Activated T-cell treated with anti-CD3 and anti-CD28 coated beads, Interleukin-2, amount 50 U/mL, for 72 hours (primary cell): Measurements from ENCODE around the gene DNAAF3. TPM values are rescaled to one million over a fixed set of nuclear protein-coding genes. Genes with fewer than 3 reads are reported as not detected.
"Not testable (repeated sequence)": the region's sequence is repeated elsewhere in the genome, so short reads cannot be mapped to it uniquely, and the experiment has no call there.

Experiments used
- ATAC-seq, 2 donors: fragments of 150-1000 bp; cut with Tn5 transposase; replicated peaks in 1 of 2; 2 replicates each; pipeline ENCODE4 v1.10.0; 2021; ENCODE audit warnings: moderate library complexity in 2 of 2, mild to moderate bottlenecking in 1 of 2
- DNase-seq, 2 donors: peaks; one replicate each; pipeline ENCODE4 v3.0.0; 2021 to 2022; ENCODE audit warnings: mixed read lengths in 1 of 2
- H3K27ac Mint-ChIP-seq: one replicate; pipeline ENCODE4 v1.8.0; 2022; ENCODE audit warnings: mild to moderate bottlenecking, moderate library complexity, mixed read lengths
- H3K27me3 Mint-ChIP-seq: one replicate; pipeline ENCODE4 v1.8.0; 2022; ENCODE audit warnings: low read depth, mixed read lengths
- H3K36me3 Mint-ChIP-seq, 2 donors: one replicate each; pipeline ENCODE4 v1.8.0; 2022; ENCODE audit warnings: mixed read lengths in 2 of 2, mild to moderate bottlenecking in 1 of 2; ENCODE audit not compliant: insufficient read depth in 2 of 2
- H3K4me1 Mint-ChIP-seq: one replicate; pipeline ENCODE4 v1.8.0; 2022; ENCODE audit warnings: low read depth, mixed read lengths
- H3K4me3 Mint-ChIP-seq, 2 donors: one replicate each; pipeline ENCODE4 v1.8.0; 2022; ENCODE audit warnings: mild to moderate bottlenecking in 2 of 2, mixed read lengths in 2 of 2, moderate library complexity in 2 of 2
- H3K9me3 Mint-ChIP-seq, 2 donors: one replicate each; pipeline ENCODE4 v1.8.0; 2022; ENCODE audit warnings: mixed read lengths in 2 of 2
- total RNA-seq, 2 donors: library from RNA; stranded (reverse); gene quantifications; one replicate each; pipeline ENCODE4 v1.2.3, GENCODE V29; 2022

Gene DNAAF3
- total RNA-seq, 2 donors from 2014 or later, result 0.46 TPM

DNA sequence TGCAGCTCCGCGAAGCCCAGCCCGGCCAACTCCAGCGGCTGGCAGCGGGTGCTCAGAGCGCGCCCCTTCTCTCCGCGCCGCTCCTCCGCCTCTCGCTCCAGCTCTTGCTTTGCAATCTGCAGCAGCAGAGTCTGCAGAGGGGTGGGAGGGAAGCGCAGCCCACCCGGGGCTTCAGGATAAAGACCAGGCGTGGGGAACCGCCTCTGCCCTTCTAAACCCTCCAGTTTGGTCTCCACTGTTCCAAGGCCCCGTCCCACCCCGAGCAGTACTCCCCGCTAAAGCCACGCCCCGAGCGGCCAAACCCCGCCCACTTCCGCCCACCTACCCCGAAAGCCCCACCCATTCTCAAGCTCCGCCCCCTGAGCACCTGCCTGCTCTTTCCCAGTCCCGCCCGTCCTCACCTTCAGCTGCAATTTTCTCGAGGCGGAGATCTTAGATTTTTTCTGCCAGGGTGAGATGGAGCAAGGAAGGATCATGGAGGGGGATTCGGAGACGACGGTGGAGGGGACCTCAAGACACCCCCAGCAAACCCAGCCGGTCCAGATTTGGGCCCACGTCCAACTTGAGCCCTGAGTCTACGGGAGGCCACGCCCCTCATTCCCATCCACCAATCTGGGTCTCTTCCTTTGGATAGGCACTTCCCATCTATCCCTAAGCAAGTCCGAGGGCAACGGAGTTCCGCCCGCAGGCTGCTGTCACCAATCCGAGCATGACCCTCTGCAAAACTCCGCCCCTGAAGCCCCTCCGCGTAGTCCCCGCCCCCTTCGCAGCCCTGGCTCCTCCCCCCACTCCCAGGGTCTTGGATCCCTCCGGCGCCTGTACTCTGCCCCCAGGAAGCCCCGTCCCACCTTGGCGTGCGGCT, 10.0 kb downstream of the DNAAF3 start:
- Mint-ChIP-seq H3K4me1 (peaks cover 26% of the 10 kb centered on the region), H3K9me3 (peaks cover 6 to 9% of the 10 kb centered on the region in 2 donors), H3K36me3 (peaks cover 8 to 9% of the 10 kb centered on the region in 2 donors), H3K4me3 (peak overlapping the region; percentile 14 to 74), H3K27ac (no peak overlapping the region), H3K27me3 (peaks cover 36% of the 10 kb centered on the region)
- ATAC-seq (peak in 1 of 2 donors; percentile 8), DNase-seq (peak; percentile 48)

GRCh38 chr19:55155784-55156183, 10.6 kb downstream of the DNAAF3 start:
- not testable (repeated sequence) for H3K27ac Mint-ChIP-seq, H3K9me3 Mint-ChIP-seq, ATAC-seq, H3K36me3 Mint-ChIP-seq, DNase-seq
- peak overlapping the region in 1 of 2 donors; percentile 74 for H3K4me3 Mint-ChIP-seq
- peaks cover 29% of the 10 kb centered on the region for H3K4me1 Mint-ChIP-seq
- H3K27me3 Mint-ChIP-seq, result peaks cover 35% of the 10 kb centered on the region

GRCh38 chr19:55153652-55154264, 12.7 kb downstream of the DNAAF3 start:
- Mint-ChIP-seq H3K27ac (no peak overlapping the region), H3K4me3 (no peak overlapping the region), H3K4me1 (peaks cover 21% of the 10 kb centered on the region), H3K27me3 (peaks cover 26% of the 10 kb centered on the region), H3K9me3 (peaks cover 6 to 9% of the 10 kb centered on the region in 2 donors), H3K36me3 (peaks cover 8 to 9% of the 10 kb centered on the region in 2 donors)
- ATAC-seq, result no peak
- DNase-seq, result no peak

GRCh38 chr19:55152017-55152416, 14.4 kb downstream of the DNAAF3 start:
- peaks cover 22% of the 10 kb centered on the region for H3K27me3 Mint-ChIP-seq
- ATAC-seq, result no peak
- H3K27ac Mint-ChIP-seq, result peak overlapping the region; percentile 19
- peaks cover 21% of the 10 kb centered on the region for H3K4me1 Mint-ChIP-seq
- H3K4me3 Mint-ChIP-seq, result no peak overlapping the region
- peaks cover 8 to 9% of the 10 kb centered on the region in 2 donors for H3K36me3 Mint-ChIP-seq
- H3K9me3 Mint-ChIP-seq, result peaks cover 6 to 9% of the 10 kb centered on the region in 2 donors
- no peak for DNase-seq

DNA sequence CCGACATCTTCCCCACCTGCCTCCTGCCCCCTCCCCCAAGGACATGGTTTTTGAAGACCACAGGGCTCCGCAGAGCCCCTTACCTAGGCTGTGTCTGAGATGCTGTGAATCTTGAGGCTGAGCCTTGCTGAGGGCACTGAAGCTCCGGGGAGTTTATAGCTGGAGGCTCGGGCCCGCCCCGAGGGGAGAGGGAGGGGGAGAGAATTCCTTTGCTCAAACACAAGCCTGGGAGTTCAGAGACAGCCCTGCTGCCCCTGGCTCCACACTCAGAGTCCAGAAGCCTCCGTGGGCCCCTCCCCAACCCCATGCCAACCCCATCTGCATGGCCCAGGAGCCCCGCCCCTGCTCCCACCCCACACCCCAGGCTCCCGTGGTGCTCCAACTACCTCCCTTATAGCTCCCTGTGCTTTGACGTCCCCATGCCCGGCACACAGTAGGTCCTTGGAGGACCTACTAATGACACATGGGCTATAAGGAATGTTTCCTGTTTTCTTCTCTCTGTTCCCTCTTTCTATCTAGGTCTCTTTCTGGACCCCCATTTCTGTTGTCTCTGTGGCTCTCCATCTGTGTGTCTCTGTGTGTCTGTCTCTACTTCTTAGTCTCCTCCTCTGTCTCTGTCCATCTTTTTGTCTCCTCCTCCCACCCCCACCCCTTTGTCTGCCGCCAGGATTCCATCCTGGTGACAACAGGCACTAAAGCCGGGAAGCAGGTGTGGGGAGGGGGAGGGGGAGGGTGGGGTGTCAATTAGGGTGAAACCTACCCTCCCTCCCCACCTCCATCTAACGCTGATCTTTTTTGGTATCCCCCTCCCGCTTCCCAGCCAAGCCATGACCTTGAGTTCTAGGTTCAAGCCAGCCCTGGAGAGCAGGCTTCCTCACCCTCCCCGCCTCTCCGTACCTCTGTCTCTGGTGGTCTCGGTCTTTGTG, 17.1 kb downstream of the DNAAF3 start, which contains the start of gene TNNT1:
Gene TNNT1, minus strand, starts transcription at position 129 of the 926 bp plus-strand sequence. CDS start 2,049 bp downstream, outside the sequence.
- no peak within 1 kb of the TSS for H3K27ac Mint-ChIP-seq
- H3K27me3 Mint-ChIP-seq, result peaks cover 34% of the 10 kb centered on the region
- DNase-seq (no peak), ATAC-seq (no peak)
- H3K9me3 Mint-ChIP-seq, result peaks cover 6 to 9% of the 10 kb centered on the region in 2 donors
- H3K4me1 Mint-ChIP-seq, result peaks cover 17% of the 10 kb centered on the region
- no peak within 1 kb of the TSS for H3K4me3 Mint-ChIP-seq
- peaks cover 8 to 9% of the 10 kb centered on the region in 2 donors for H3K36me3 Mint-ChIP-seq

- Mint-ChIP-seq H3K27ac (no peak overlapping the region), H3K36me3 (peaks cover 6 to 7% of the 10 kb centered on the region in 2 donors), H3K4me1 (peaks cover 12% of the 10 kb centered on the region), H3K27me3 (peaks cover 45% of the 10 kb centered on the region), H3K9me3 (peaks cover 6 to 7% of the 10 kb centered on the region in 2 donors), H3K4me3 (no peak overlapping the region)
- DNase-seq (no peak), ATAC-seq (no peak)
Observed at GRCh38 chr19:55147545-55148251, 18.7 kb downstream of the DNAAF3 start.

GRCh38 chr19:55146705-55147273, 19.6 kb downstream of the DNAAF3 start:
- DNase-seq, result no peak
- H3K9me3 Mint-ChIP-seq, result peaks cover under 1 to 1% of the 10 kb centered on the region in 2 donors
- H3K27me3 Mint-ChIP-seq, result peaks cover 45% of the 10 kb centered on the region
- peak overlapping the region in 1 of 2 donors; percentile 44 for H3K4me3 Mint-ChIP-seq
- H3K36me3 Mint-ChIP-seq, result peaks cover under 1% of the 10 kb centered on the region in 2 donors
- H3K27ac Mint-ChIP-seq, result no peak overlapping the region
- H3K4me1 Mint-ChIP-seq, result peaks cover 6% of the 10 kb centered on the region
- ATAC-seq, result peak in 1 of 2 donors; percentile 36

- ATAC-seq, result peak; percentile 30 to 40
- H3K4me3 Mint-ChIP-seq, result peak overlapping the region in 1 of 2 donors; percentile 52
Observed at GRCh38 chr19:55146078-55146704, 20.2 kb downstream of the DNAAF3 start.

DNA sequence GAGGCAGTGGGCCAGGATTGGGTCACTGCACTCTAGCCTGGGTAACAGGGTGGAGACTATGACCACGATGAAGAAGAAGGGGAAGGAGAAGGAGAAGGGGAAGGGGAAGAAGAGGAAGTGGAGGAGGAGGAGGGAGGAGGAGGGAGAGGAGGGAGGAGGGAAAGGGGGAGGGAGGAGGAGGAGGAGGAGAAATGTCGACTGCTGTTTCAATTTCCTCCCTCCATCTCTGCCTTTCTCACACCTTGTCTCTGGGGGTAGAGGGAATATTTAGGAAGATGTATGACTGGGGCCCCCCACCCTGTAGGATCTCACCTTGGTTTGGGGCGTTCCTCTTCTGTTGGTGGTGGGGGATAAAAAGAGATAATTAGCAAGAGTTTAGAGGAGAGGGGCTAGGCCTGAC, 21.2 kb downstream of the DNAAF3 start:
- no peak overlapping the region for H3K4me3 Mint-ChIP-seq
- no peak for ATAC-seq
- H3K9me3 Mint-ChIP-seq, result no peaks in the 10 kb centered on the region
- H3K27ac Mint-ChIP-seq, result no peak overlapping the region
- no peak for DNase-seq
- peaks cover 5% of the 10 kb centered on the region for H3K4me1 Mint-ChIP-seq
- peaks cover 45% of the 10 kb centered on the region for H3K27me3 Mint-ChIP-seq
- no peaks in the 10 kb centered on the region for H3K36me3 Mint-ChIP-seq

More at GRCh38 chr19:55146078-55146704, 20.2 kb downstream of the DNAAF3 start:
- DNase-seq, result peak; percentile 42 to 44
- peaks cover 45% of the 10 kb centered on the region for H3K27me3 Mint-ChIP-seq
- no peaks in the 10 kb centered on the region for H3K36me3 Mint-ChIP-seq
- H3K27ac Mint-ChIP-seq, result no peak overlapping the region
- H3K4me1 Mint-ChIP-seq, result peaks cover 2% of the 10 kb centered on the region
- no peaks in the 10 kb centered on the region for H3K9me3 Mint-ChIP-seq

- no peak overlapping the region for H3K27ac Mint-ChIP-seq
- no peaks in the 10 kb centered on the region for H3K36me3 Mint-ChIP-seq
- ATAC-seq (no peak), DNase-seq (no peak)
- no peak overlapping the region for H3K4me3 Mint-ChIP-seq
- peaks cover 29% of the 10 kb centered on the region for H3K27me3 Mint-ChIP-seq
- peaks cover 5% of the 10 kb centered on the region for H3K4me1 Mint-ChIP-seq
- H3K9me3 Mint-ChIP-seq, result no peaks in the 10 kb centered on the region
Observed at GRCh38 chr19:55141696-55142095, 24.7 kb downstream of the DNAAF3 start.

- Mint-ChIP-seq H3K36me3 (no peaks in the 10 kb centered on the region), H3K9me3 (no peaks in the 10 kb centered on the region), H3K27ac (no peak overlapping the region), H3K4me1 (peaks cover 5% of the 10 kb centered on the region), H3K27me3 (peaks cover 9% of the 10 kb centered on the region), H3K4me3 (no peak overlapping the region)
- no peak for ATAC-seq
- no peak for DNase-seq
Observed at GRCh38 chr19:55137915-55138314, 28.5 kb downstream of the DNAAF3 start.
